GM19467 (cell line): ENCODE results near the gene TIPRL.
"Not testable (repeated sequence)": the region's sequence is repeated elsewhere in the genome, so short reads cannot be mapped to it uniquely, and the experiment has no call there.

ENCODE experiments used
- ATAC-seq: cut with Tn5 transposase; IDR thresholded peaks from one replicate; pipeline ENCODE4 v1.9.1; 2021; ENCODE audit warnings: mild to moderate bottlenecking, moderate library complexity; ENCODE audit not compliant: unreplicated experiment

The TIPRL gene

DNA sequence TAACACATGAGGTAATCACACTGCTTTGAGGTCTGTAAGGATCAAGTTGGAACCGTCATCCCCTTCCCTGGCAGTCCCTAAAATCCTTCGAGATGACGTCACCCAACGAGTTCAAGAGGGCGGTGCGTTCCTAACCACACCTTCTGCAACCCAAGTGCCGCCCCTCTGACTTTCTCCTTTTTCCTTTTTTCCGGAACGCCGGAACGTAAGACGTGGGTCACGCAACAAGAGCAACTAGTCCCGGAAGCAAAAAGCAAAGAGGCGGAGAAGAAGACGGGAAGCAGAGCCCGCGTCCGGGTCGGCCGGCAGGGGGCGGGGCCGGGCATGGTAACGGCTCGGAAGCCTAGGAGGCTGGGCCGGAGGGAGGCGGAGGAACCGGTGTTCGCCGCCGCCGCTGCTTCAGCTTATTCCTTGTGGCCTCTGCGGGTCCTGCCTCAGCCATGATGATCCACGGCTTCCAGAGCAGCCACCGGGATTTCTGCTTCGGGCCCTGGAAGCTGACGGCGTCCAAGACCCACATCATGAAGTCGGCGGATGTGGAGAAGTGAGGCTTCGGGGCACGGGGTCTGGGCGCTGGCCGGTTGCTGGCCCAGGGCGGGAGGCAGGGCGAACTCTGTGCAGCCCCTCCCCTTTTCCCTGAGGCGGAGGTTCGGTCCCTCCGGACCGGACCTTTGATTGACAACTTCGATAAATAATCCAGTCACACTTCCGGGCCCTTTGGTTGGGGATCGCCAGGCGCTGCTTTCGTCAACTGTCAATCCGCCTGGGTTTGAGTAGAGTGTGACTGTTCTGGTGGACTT is at the start of gene TIPRL:
TSS of gene TIPRL (plus strand) at position 325 of the 800 bp plus-strand sequence. CDS start at position 441, 116 bp downstream.
- ATAC-seq, result peak; percentile 90

DNA sequence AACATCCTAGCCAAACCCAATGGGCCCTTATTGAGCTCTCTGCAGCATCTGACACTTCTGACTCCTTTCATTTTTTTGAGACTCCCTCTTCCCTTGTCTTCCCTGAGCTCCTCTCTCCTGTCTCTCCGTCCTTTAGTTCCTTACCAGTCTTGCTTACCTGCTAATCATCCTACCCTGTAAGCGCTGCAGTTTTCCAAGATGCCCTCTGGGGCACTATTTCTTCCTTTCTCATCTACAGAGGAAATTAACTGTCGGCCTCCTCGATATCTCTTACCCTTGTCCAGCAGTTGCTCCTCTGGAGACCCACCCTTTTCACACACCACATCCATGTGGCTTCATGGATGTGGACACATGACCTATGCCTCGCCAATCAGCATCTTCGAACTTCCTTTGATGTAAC is 48.8 kb upstream of the TIPRL start:
- no peak for ATAC-seq

DNA sequence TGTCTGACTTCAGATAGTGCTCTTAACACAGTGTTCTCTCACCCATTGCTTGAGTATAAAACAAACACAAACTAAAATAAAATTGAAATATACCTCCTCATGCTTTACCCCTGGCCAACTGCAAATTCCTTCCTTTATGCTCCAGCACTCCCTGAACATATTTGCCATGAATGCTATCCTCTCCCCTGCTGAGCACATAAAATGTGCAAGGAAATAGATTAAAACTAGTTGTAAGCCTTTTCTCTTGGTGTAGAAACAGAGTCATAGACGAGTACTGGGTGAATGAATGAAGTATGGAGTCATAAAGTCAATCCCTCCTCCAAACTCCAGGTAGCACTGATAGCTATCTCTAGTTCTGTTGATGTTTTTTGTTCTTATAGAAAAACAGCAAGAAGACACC is 44.6 kb upstream of the TIPRL start:
- ATAC-seq, result no peak

DNA sequence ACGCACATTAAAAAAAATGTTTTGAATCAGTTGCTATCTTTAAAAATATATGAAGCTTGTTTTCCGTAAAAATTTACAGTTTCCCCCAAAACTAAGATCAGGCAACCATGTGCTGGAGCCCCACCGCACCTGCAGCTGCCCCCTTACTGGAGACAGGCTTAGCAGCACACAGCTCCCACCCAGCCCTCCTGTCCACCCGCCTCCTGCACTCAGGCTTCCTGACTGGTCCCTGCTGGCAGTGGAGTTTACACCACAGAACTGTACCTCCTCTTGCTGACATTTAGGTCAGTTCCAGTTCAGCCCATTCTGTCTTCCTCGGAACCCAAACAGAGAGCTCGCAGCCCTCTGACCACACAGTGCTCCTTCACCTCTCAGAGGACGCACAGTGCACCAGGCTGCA is 44.1 kb upstream of the TIPRL start:
- ATAC-seq, result no peak

DNA sequence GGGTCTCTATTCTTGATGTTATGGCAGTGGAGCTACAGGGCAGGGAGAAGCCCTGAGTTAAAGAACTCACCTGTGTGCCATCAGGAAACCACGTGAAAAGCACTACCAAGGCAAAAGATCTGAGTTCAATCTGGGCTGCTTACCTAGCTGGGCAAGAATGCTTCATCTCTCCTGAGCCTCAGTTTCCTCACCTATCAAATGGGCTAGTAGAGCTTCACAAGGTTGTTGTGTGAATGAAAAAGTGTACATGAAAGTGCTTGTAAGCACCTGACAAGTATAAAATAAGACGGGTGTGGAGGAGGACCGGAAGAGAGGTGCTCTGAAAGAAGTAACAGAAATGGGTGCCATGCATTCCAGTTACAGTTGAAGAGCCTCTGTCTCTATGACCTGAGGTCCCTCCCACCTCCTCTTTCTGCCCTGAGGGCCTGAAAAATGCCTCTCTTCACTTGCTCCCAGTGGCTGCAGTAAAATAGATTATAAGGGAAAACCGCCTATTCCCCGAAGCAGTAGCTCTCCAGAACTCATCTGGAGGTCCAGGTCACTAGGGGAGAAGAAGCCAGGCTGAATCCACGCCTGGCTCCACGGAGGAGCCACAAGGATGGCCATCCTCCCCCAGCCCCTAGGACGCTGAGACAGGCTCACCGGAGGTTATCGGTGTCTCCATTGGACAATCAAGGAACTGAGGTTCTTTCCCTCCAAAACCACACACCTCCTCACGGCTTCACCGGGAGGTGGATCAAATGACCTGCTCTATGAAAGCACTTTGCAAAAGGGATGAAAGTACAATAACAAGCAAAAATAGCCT is 43.4 kb upstream of the TIPRL start:
- ATAC-seq, result no peak

DNA sequence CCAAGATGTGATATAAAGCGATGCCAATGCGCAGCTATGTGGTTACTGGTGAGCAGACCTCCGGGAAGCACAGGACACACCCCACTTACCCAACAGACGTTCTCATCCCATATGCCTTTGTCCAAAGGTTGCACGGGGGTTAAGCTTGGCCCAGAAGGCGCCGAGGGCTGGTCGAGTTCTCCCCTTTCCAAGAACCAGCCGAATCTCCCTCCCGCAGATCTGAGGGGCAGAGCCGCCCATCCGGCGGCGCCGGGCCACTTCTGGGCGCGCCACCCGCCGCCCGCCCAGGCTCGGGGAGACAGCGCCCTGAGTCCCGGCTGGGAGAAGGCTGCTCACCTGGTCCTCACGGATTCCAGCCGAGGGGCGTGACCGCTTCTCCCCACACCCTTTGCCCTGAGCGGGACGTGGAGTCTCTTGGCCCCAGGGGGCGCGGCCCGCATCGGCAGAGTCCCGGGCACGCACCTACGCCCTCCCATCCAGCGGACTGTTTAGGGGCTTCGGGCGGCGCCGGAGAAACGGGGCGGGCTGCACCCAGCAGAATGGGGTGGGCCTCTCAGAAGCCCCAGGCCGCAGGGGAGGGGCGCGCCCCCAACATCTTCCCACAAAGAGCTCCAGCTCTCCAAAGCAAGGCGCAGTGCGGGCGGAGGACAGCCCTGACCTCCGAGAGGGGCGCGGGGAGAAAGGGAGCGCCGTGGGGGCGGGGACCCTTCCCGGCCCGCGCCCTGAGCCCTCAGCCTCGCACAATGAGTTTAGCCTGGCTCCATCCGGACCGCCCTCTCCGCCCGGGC is 42.6 kb upstream of the TIPRL start:
- ATAC-seq, result no peak

DNA sequence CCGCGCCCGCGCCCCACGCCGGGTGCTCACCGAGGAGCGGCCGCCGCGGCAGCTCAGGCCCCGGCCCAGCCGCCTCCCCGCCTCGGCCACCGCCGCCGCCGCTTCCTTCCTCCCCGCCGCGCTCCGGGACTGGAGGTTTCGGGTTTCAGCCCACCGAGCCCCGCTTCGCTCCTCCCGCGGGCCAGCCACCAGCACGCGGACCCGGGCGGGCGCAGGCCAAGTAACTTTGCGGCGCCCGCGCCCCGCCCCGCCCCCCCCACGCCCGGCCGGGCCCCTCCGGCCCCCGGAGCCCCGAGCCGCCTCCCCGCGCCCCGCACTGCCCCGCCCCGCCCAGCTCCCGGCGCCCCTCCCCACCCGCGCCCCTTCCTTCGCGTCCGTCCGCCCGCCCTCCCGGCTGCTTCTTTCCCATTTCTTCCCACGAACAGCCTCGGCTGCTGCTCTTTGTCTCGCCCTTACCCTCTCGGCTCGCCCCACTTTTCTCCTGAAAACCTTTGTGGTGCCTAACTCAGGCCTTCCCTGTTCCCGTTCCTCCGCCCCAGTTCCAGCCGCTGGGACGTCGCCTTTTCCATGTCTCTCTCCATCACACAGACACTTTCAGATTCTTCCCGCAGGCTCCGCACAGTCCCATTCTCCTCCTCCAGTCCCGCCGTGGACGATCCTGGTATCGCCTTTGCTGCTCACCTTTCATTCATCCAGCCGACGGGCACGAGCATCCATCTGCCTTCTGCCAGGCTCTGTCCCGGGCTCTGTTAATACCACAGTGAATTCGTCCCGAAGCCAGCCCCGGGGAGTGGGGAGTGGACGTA is 41.9 kb upstream of the TIPRL start, which contains the start of gene GPR161:
TSS of gene GPR161 (minus strand) at position 222 of the 806 bp plus-strand sequence. CDS start 32,080 bp downstream, outside the sequence.
- no peak for ATAC-seq

DNA sequence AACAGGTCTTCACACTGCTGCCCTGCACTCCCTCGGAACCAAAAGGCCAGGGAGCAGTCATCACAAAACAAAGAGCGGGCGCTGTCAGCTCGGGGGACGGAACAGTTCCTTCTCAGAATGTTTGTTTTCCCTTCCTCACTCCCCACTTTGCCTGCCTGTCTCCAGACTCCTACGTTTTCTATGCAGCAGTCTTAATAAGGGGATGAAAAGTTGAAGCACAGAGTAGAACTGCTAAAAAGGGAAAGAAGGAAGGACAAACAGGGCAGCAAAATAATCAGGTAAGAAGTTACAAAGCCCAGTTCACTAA is 41.3 kb upstream of the TIPRL start:
- ATAC-seq, result no peak

DNA sequence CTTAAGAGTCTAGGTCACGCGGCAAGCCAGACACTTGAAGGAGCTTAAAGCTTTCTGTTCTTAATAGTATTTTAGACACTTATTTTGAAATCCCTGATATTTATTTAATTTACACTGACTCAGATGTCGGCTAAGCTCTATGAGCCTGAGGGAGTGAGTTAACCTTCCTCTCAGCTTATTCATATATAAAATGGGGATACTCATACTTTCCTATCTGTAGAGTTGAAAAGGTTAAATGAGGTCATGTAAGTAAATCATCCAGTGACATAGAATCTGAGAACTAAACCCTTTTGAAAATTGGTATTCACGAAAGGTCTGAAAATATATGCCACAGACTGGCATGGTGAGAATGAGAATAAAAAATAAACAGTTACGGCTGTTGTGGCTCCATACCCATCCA is 40.6 kb upstream of the TIPRL start:
- ATAC-seq, result no peak

DNA sequence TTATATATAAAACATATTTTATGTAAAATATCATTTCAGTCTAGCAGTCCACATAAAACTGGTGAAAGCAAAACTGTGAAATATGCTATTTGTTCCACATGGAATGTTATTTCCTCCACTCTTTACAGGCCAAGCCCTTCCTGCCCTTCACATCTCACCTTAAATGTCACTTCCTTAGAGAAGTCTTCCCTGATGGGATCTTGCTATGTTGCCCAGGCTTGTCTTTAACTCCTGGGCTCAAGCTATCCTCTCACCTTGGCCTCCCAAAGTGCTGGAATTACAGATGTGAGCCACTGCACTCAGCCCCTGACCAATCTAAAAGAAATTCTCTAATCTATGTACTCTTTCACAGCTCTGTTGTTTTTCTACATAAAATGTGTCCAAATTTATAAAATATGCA is 39.7 kb upstream of the TIPRL start:
- no peak for ATAC-seq

DNA sequence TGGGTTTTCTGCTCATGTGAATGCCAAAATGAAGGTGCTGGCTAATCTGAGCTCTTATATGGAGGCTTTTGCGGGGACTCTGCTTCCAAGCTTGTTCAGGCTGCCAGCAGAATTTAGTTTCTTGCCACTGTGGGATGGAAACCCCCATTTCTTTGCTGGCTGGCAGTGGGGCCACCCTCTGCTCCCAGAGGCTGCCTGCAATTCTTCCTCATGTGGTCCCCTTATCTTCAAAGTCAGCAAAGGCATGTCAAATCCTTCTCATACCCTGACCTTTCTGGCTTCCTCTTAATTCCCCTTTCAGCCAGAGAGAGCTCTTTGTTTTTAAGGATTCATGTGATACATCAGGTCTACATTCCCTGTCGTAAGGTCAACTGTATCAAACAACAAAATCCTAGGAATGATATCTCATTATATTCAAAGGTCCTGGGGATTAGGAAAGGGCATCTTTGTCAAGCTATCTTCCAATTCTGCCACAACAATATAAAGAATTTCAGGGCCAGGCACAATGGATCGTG is 36.8 kb upstream of the TIPRL start:
- ATAC-seq, result no peak

DNA sequence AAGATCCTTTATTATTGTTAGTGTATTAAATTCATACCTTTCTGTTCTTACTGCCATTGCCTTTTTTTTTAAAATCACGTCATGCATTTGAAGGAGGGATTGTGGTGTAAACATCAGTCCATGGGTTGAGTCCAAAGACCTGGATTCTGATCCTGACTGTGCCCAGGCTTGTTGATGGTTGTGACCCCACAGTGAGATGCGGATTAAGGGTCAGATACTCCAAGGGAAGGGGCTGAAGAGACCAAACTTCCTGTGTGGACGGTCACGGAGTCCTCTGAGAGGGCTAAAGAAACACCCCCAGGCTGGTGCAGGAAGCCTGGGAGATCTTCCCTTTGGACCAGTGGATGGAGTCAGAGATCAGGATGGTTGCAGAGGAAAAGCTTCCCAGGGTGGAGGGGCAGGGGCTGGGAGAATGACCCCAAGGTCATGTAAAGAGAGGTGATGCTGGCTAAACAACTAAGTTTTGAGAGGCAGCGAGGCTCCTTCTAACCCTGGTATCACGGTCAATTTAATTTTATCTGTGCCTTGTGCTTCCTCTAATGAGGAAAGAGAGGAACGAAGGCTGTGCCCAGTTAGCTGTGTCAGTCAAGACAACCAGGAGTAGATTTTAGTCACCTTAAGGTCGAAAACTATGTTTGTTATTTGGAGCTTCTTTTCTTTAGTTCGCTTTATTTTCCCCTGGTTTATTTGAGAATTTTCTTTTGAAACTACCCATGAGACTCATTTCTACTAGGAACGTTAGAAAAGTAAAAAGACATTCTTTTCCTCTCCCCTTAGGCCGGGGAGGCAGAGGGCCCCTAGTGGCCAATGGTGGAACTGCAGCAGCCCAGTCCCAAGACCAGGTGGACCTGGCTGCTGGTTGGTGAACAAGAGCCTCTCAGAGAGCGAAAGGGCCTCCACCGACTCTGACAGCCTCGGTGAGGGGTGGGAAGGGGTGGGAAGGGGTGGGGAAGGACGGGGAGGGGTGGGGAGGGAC is 33.3 kb upstream of the TIPRL start:
- ATAC-seq, result peak; percentile 93

DNA sequence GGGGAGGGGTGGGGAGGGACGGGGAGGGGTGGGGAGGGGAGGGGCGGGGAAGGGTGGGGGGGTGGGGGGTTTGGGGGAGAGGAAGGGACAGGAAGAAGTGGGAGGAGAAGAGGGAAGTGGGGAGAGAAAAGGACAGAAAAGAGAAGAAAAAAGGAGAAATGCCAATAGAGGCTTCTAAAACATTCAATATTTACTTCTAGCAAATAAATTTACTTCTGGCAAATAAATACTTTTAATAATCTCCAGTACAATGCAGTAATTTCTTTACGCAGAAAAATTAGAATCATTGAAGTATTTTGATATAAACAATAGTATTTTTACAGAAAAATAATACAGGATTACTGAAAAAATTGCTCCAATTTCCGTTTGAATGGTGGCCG is 32.6 kb upstream of the TIPRL start:
- no peak for ATAC-seq

DNA sequence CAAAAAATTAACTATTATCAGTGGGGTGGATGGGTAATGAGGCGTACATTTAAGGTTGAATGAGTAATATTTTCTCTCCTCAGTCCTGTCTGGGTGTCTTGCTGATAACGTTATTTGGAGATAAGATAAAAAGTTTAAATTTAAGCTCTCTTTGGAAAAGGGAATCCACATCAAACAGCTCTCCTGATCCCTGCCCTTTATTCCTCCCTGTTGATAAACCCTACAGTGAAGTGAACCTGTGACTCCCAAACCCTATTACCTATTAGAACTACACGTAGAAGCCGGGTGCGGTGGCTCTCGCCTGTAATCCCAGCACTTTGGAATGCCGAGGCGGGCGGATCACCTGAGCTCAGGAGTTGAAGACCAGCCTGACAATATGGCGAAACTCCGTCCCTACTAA is 32.1 kb upstream of the TIPRL start:
- ATAC-seq, result no peak

DNA sequence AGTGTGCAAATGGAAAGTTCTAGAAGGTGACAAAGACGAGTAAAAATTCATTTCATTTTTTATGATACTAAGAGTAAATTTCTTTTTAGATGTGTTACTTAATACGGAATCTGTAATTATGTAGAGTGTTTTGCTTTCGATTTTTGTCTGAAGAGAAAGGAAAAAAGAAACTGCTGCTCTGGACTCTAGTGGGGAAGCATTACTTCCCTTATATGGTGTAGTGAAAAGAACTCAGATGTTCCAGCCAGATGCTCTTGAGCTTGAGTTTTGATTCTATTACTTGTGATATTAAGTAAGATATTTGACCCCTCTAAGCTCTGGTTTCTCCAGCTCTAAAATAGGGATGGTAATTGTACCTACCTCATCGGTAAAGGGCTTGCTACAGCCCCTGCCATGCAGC is 29.8 kb upstream of the TIPRL start:
- peak; percentile 72 for ATAC-seq

DNA sequence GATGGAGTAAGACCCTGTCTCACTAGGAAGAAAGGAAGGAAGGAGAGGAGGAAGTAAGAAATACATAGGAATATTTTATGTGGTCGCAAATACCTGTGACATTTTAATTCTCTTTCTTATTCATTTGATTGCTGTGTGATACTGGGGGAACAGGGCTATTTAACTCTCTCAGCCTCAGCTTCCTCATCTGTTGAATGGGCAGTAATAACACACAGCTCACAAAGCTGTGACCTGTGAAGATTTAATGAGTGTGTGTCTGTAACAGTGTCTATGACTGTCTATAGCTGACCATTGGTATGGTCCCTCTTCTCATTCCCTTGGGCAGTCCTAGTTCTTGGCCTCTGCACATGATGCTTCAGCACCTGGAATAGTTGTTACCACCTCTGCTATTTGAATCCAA is 28.5 kb upstream of the TIPRL start:
- no peak for ATAC-seq

DNA sequence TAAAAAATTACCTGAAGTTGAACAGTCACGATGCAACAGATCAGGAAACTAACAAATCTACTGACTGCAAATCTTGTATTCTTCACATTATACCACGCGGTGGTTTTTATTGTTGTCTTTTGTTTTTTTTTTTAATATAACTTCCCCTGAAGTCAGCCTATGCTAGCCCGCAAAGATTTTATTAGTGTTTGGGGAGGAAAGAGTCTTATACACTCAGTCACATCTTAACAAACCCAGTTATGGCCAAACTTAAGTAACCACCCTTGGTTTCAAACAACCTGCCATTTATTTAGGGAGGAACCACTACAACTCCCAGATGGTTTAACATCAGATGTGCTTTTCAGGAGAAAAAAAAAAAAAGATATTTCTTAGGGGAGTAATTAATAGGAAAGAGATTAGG is 26.8 kb upstream of the TIPRL start:
- no peak for ATAC-seq

DNA sequence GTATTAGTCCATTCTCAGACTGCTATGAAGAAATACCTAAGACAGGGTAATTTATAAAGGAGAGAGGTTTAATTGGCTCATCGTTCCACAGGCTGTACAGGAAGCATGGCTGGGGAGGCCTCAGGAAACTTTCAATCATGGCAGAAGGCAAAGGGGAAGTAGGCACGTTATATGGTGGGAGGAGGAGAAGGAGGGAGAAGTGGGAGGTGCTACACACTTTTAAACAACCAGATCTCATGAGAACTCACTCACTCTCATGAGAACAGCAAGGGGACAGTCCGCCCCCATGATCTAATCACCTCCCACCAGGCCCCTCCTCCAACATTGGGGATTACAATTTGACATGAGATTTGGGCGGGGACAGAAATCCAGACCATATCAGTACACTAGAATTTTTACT is 24.1 kb upstream of the TIPRL start:
- not testable (repeated sequence) for ATAC-seq

DNA sequence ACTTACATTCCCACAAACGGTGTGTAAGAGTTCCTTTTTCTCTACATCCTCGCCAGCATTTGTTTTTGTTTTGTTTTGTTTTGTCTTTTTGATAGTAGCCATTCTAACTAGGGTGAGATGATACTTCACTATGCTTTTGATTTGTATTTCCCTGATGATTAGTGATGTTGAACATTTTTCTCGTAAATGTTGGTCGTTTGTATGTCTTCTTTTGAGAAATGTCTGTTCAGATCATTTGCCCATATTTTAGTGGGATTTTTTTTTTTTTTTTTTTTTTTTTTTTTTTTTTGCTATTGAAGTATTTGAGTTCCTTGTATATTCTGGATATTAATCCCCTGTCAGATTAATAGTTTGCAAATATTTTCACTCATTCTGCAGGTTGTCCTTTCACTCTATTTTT is 22.9 kb upstream of the TIPRL start:
- no peak for ATAC-seq
